Karpas-422 (cell line): ENCODE measurements around the gene GRIN3B. TPM values are rescaled to one million over a fixed set of nuclear protein-coding genes. Genes with fewer than 3 reads are reported as not detected.

Source experiments
- DNase-seq: peaks from one replicate; pipeline ENCODE4 v3.0.0-alpha.2; 2015
- H2AFZ ChIP-seq: fragments of 200-600 bp; sonication (generic); 2 replicates; pipeline ENCODE4 v1.6.1; 2014; ENCODE audit warnings: antibody characterized with exemption, low read length, mixed read lengths
- H3K27ac ChIP-seq: fragments of 200-600 bp; sonication (generic); 2 replicates; pipeline ENCODE4 v1.5.1; 2014; ENCODE audit warnings: mild to moderate bottlenecking, low read length, moderate library complexity
- H3K27me3 ChIP-seq: fragments of 200-600 bp; sonication (generic); 2 replicates; pipeline ENCODE4 v1.6.1; 2014; ENCODE audit warnings: low read length, mixed read lengths
- H3K36me3 ChIP-seq: fragments of 200-600 bp; sonication (generic); 2 replicates; pipeline ENCODE4 v1.6.1; 2014; ENCODE audit warnings: low read length, mixed read lengths; ENCODE audit not compliant: insufficient read depth
- H3K4me1 ChIP-seq: fragments of 200-600 bp; sonication (generic); 2 replicates; pipeline ENCODE4 v1.6.1; 2014; ENCODE audit warnings: mild to moderate bottlenecking, low read length, mixed read lengths
- H3K4me2 ChIP-seq: fragments of 200-600 bp; sonication (generic); 2 replicates; pipeline ENCODE4 v1.6.1; 2014; ENCODE audit warnings: low read length, low read depth, mild to moderate bottlenecking; ENCODE audit not compliant: poor library complexity, severe bottlenecking
- H3K4me3 ChIP-seq: fragments of 200-600 bp; sonication (generic); 2 replicates; pipeline ENCODE4 v1.5.1; 2014; ENCODE audit warnings: mild to moderate bottlenecking, antibody characterized with exemption, low read length, mixed read lengths
- H3K79me2 ChIP-seq: fragments of 200-600 bp; sonication (generic); 2 replicates; pipeline ENCODE4 v1.6.1; 2014; ENCODE audit warnings: mild to moderate bottlenecking, low read length, mixed read lengths
- H3K9ac ChIP-seq: fragments of 200-600 bp; sonication (generic); 2 replicates; pipeline ENCODE4 v1.6.0; 2014; ENCODE audit warnings: low read length
- H3K9me2 ChIP-seq: fragments of 200-600 bp; sonication (generic), shearing (Covaris generic); replicated peaks from 2 replicates; pipeline ENCODE4 v1.6.0; 2014; ENCODE audit warnings: mild to moderate bottlenecking, low read length, moderate library complexity; ENCODE audit not compliant: insufficient read depth
- H3K9me3 ChIP-seq: fragments of 300-700, 200-600 bp; sonication (generic); 2 replicates; pipeline ENCODE4 v1.6.1; 2014; ENCODE audit warnings: low read length, mixed read lengths
- H4K20me1 ChIP-seq: fragments of 200-600 bp; sonication (generic); 2 replicates; pipeline ENCODE4 v1.6.1; 2014; ENCODE audit warnings: mild to moderate bottlenecking, antibody characterized with exemption, low read length, low read depth; ENCODE audit not compliant: insufficient read depth
- small RNA-seq: library from RNA; depleted of rRNA; stranded (forward); fragments of <200 nt; gene quantifications from one replicate; pipeline ENCODE3, GENCODE V24; 2014
- total RNA-seq: library from RNA; depleted of rRNA; stranded (reverse); fragments of >200 nt; shearing (Covaris generic); gene quantifications from 2 replicates; pipeline ENCODE4 v1.2.3, GENCODE V29; 2014; ENCODE audit warnings: low replicate concordance; rRNA removed

GRIN3B gene
- total RNA-seq, 1 experiment from 2014 or later = not detected

GRCh38 chr19:1055886-1056620, 55.8 kb downstream of the GRIN3B start:
- H3K79me2 ChIP-seq = no peaks in the 10 kb centered on the region
- no peak overlapping the region for H3K27ac ChIP-seq
- H4K20me1 ChIP-seq = no peaks in the 10 kb centered on the region
- H3K4me2 ChIP-seq = no peak overlapping the region
- DNase-seq = no peak
- no peaks in the 10 kb centered on the region for H3K9me2 ChIP-seq
- H2AFZ ChIP-seq = no peak overlapping the region
- no peak overlapping the region for H3K4me3 ChIP-seq
- no peaks in the 10 kb centered on the region for H3K9me3 ChIP-seq
- H3K9ac ChIP-seq = no peak overlapping the region
- H3K4me1 ChIP-seq = peaks cover 19% of the 10 kb centered on the region
- no peaks in the 10 kb centered on the region for H3K27me3 ChIP-seq
- no peaks in the 10 kb centered on the region for H3K36me3 ChIP-seq

GRCh38 chr19:1057176-1057855, 57.1 kb downstream of the GRIN3B start:
- H3K9ac ChIP-seq = no peak overlapping the region
- no peaks in the 10 kb centered on the region for H3K9me3 ChIP-seq
- H2AFZ ChIP-seq = no peak overlapping the region
- H3K36me3 ChIP-seq = no peaks in the 10 kb centered on the region
- no peaks in the 10 kb centered on the region for H3K79me2 ChIP-seq
- no peaks in the 10 kb centered on the region for H3K9me2 ChIP-seq
- H4K20me1 ChIP-seq = no peaks in the 10 kb centered on the region
- DNase-seq = peak; percentile 75
- H3K27me3 ChIP-seq = no peaks in the 10 kb centered on the region
- H3K27ac ChIP-seq = peak overlapping the region; percentile 40; the same call in 1 of the 2 replicates
- H3K4me1 ChIP-seq = peaks cover 19% of the 10 kb centered on the region
- H3K4me2 ChIP-seq = no peak overlapping the region
- H3K4me3 ChIP-seq = no peak overlapping the region

- Histone ChIP-seq H3K9me3 (no peaks in the 10 kb centered on the region), H3K4me3 (no peak overlapping the region), H3K4me1 (peaks cover 19% of the 10 kb centered on the region), H3K36me3 (no peaks in the 10 kb centered on the region), H2AFZ (no peak overlapping the region), H3K4me2 (no peak overlapping the region), H3K9ac (no peak overlapping the region), H3K27me3 (no peaks in the 10 kb centered on the region), H3K9me2 (no peaks in the 10 kb centered on the region), H3K27ac (0 out of 2 replicates have a peak overlapping the region, but pooled peaks have one; percentile 40), H3K79me2 (no peaks in the 10 kb centered on the region), H4K20me1 (no peaks in the 10 kb centered on the region)
- DNase-seq = peak; percentile 74
Observed at GRCh38 chr19:1058112-1058511, 57.9 kb downstream of the GRIN3B start.

Small RNA genes lying within 50 kb of the gene (small RNA-seq; reads per million reads assigned to genes)
- 0.91 reads per million, percentile 27 among the genes with 10 or more reads in this experiment for gene RNU6-2

Other genes starting within 250 kb of the GRIN3B start
- gene MISP, start 249.3 kb upstream of the GRIN3B start, total RNA-seq = not detected in 2 replicates
- gene PTBP1, start 203.0 kb upstream of the GRIN3B start, total RNA-seq = 170 and 172 TPM in 2 replicates
- not detected in 2 replicates for gene PLPPR3, start 178.5 kb upstream of the GRIN3B start, total RNA-seq
- gene AZU1, start 172.6 kb upstream of the GRIN3B start, total RNA-seq = not detected in 2 replicates
- gene PRTN3, start 159.4 kb upstream of the GRIN3B start, total RNA-seq = not detected in 2 replicates
- not detected in 2 replicates for gene ELANE, start 148.1 kb upstream of the GRIN3B start, total RNA-seq
- 1.5 and 6.9 TPM in 2 replicates for gene CFD, start 140.8 kb upstream of the GRIN3B start, total RNA-seq
- 10.8 and 14.1 TPM in 2 replicates for gene MED16, start 107.2 kb upstream of the GRIN3B start, total RNA-seq
- gene RNU6-9, start 106.9 kb upstream of the GRIN3B start, total RNA-seq = not detected in 2 replicates
- 41.9 and 43.8 TPM in 2 replicates for gene R3HDM4, start 87.2 kb upstream of the GRIN3B start, total RNA-seq
- not detected in 2 replicates for gene KISS1R, start 83.1 kb upstream of the GRIN3B start, total RNA-seq
- 2.0 and 4.6 TPM in 2 replicates for gene ARID3A, start 74.4 kb upstream of the GRIN3B start, total RNA-seq
- 41.1 and 87.2 TPM in 2 replicates for gene WDR18, start 16.1 kb upstream of the GRIN3B start, total RNA-seq
- 133 and 167 TPM in 2 replicates for gene TMEM259, start 20.7 kb downstream of the GRIN3B start, total RNA-seq
- not detected in 2 replicates for gene RNU6-2, start 21.1 kb downstream of the GRIN3B start, total RNA-seq
- gene CNN2, start 26.2 kb downstream of the GRIN3B start, total RNA-seq = 88.6 and 97.9 TPM in 2 replicates
- gene ABCA7, start 39.7 kb downstream of the GRIN3B start, total RNA-seq = 23.8 and 31.7 TPM in 2 replicates
- gene ARHGAP45, start 66.7 kb downstream of the GRIN3B start, total RNA-seq = 31.5 and 114 TPM in 2 replicates
- gene POLR2E, start 95.0 kb downstream of the GRIN3B start, total RNA-seq = 117 and 222 TPM in 2 replicates
- gene GPX4, start 103.6 kb downstream of the GRIN3B start, total RNA-seq = 286 and 423 TPM in 2 replicates
- 7.9 and 17.1 TPM in 2 replicates for gene SBNO2, start 173.8 kb downstream of the GRIN3B start, total RNA-seq
- gene STK11, start 205.4 kb downstream of the GRIN3B start, total RNA-seq = 40.3 and 102 TPM in 2 replicates
- 1.6 and 4.1 TPM in 2 replicates for gene CBARP, start 237.6 kb downstream of the GRIN3B start, total RNA-seq
- 64.3 and 110 TPM in 2 replicates for gene ATP5F1D, start 241.3 kb downstream of the GRIN3B start, total RNA-seq
- gene MIDN, start 248.2 kb downstream of the GRIN3B start, total RNA-seq = 21.4 and 40.5 TPM in 2 replicates